IPS-11a (cell line): Measurements from ENCODE around the gene SCAPER.

ENCODE experiments used
- H3K4me3 ChIP-seq: one replicate; pipeline ENCODE4 v1.5.1; 2013; ENCODE audit warnings: low read depth, low read length, control low read depth

The SCAPER gene

GRCh38 chr15:76585576-76585897 lies 319.6 kb downstream of the SCAPER start:
- H3K4me3 ChIP-seq, result no peak overlapping the region

- no peak overlapping the region for H3K4me3 ChIP-seq
These were observed 320.1 kb downstream of the SCAPER start for GRCh38 chr15:76584868-76585575.

GRCh38 chr15:76582550-76582949 lies 322.6 kb downstream of the SCAPER start:
- H3K4me3 ChIP-seq, result no peak overlapping the region

GRCh38 chr15:76577879-76578512 lies 327.1 kb downstream of the SCAPER start:
- no peak overlapping the region for H3K4me3 ChIP-seq

- no peak overlapping the region for H3K4me3 ChIP-seq
These were observed 328.4 kb downstream of the SCAPER start for GRCh38 chr15:76576523-76577279.

GRCh38 chr15:76575679-76576078 lies 329.5 kb downstream of the SCAPER start:
- H3K4me3 ChIP-seq, result no peak overlapping the region

GRCh38 chr15:76575274-76575673 lies 329.9 kb downstream of the SCAPER start:
- no peak overlapping the region for H3K4me3 ChIP-seq

- no peak overlapping the region for H3K4me3 ChIP-seq
These were observed 332.2 kb downstream of the SCAPER start for GRCh38 chr15:76572983-76573314.

- H3K4me3 ChIP-seq, result no peak overlapping the region
These were observed 338.9 kb downstream of the SCAPER start for GRCh38 chr15:76566276-76566675.

- H3K4me3 ChIP-seq, result no peak overlapping the region
These were observed 339.8 kb downstream of the SCAPER start for GRCh38 chr15:76565366-76565765.

- no peak overlapping the region for H3K4me3 ChIP-seq
These were observed 349.9 kb downstream of the SCAPER start for GRCh38 chr15:76555247-76555646.

GRCh38 chr15:76553564-76553963 lies 351.6 kb downstream of the SCAPER start:
- no peak overlapping the region for H3K4me3 ChIP-seq

GRCh38 chr15:76553102-76553501 lies 352.0 kb downstream of the SCAPER start:
- no peak overlapping the region for H3K4me3 ChIP-seq

- H3K4me3 ChIP-seq, result no peak overlapping the region
These were observed 358.3 kb downstream of the SCAPER start for GRCh38 chr15:76546805-76547204.

GRCh38 chr15:76533995-76534394 lies 371.1 kb downstream of the SCAPER start:
- no peak overlapping the region for H3K4me3 ChIP-seq

GRCh38 chr15:76533060-76533820 lies 371.9 kb downstream of the SCAPER start:
- H3K4me3 ChIP-seq, result no peak overlapping the region

- H3K4me3 ChIP-seq, result no peak overlapping the region
These were observed 375.2 kb downstream of the SCAPER start for GRCh38 chr15:76529911-76530310.

GRCh38 chr15:76526111-76526510 lies 379.0 kb downstream of the SCAPER start:
- no peak overlapping the region for H3K4me3 ChIP-seq

- H3K4me3 ChIP-seq, result no peak overlapping the region
These were observed 387.2 kb downstream of the SCAPER start for GRCh38 chr15:76517910-76518309.

- no peak overlapping the region for H3K4me3 ChIP-seq
These were observed 390.9 kb downstream of the SCAPER start for GRCh38 chr15:76514282-76514681.

- H3K4me3 ChIP-seq, result no peak overlapping the region
These were observed 392.2 kb downstream of the SCAPER start for GRCh38 chr15:76512971-76513370.
